Measurements from ENCODE around the gene GRIN3B. TPM values are rescaled to one million over a fixed set of nuclear protein-coding genes. Genes with fewer than 3 reads are reported as not detected.
A peak's percentile ranks its signal among the peaks of the same experiment; 100 is the strongest.

The GRIN3B gene
- total and polyA plus RNA-seq, 9 of the 15 experiments (the other 6 are each of a cell fraction or from before 2014, with no cell fraction given) = 0.06 to 0.95 (median 0.19) TPM; not detected in 6

GRCh38 chr19:1020868-1021425, 20.7 kb downstream of the GRIN3B start, which contains the start of gene TMEM259 (continued):
- peak; percentile 24 for TF ChIP-seq TCF7 (IDR thresholded peaks at IDR 0.05; ENCODE audit: borderline replicate concordance)
- TF ChIP-seq ATF6 (CRISPR knock-in tag; IDR thresholded peaks at IDR 0.05) = 0 out of 2 replicates have a peak, but pooled peaks have one; percentile 17
- peak; percentile 95; the same call in 1 of the 2 replicates for TF ChIP-seq ZNF76 (CRISPR knock-in tag; IDR thresholded peaks at IDR 0.05; ENCODE audit: borderline replicate concordance)
- peak; percentile 60 for TF ChIP-seq MYC (IDR thresholded peaks at IDR 0.05; ENCODE audit: low read depth, low read length)
- TF ChIP-seq MYC (CRISPR knock-in tag; IDR thresholded peaks at IDR 0.05; ENCODE audit: borderline replicate concordance, low read depth) = no peak
- peak; percentile 42 for TF ChIP-seq FUS (optimal IDR thresholded peaks at IDR 0.05; ENCODE audit: low read depth, low read length)
- peak; percentile 88 for TF ChIP-seq SP2 (IDR thresholded peaks at IDR 0.05; ENCODE audit: extremely low read depth, low read depth, low read length, poor library complexity, severe bottlenecking)
- TF ChIP-seq SNIP1 (IDR thresholded peaks at IDR 0.05; ENCODE audit: low read depth) = peak; percentile 53
- no peak for TF ChIP-seq LEF1 (IDR thresholded peaks at IDR 0.05)
- TF ChIP-seq IFI16 (CRISPR knock-in tag; IDR thresholded peaks at IDR 0.05) = no peak
- TF ChIP-seq HMGN3 (IDR thresholded peaks at IDR 0.05; ENCODE audit: borderline replicate concordance, extremely low read depth, insufficient read length, low read depth, low read length) = peak; percentile 96
- no peak for TF ChIP-seq PKNOX1 (IDR thresholded peaks at IDR 0.05)
- no peak for TF ChIP-seq HDAC2 (IDR thresholded peaks at IDR 0.05)
- TF ChIP-seq NONO (IDR thresholded peaks at IDR 0.05; ENCODE audit: low read depth in 2 of 2, low read length in 1 of 2) = peak in 1 of 2 experiments; percentile 75; a peak in 2 of 4 replicates
- peak; percentile 34; the same call in 1 of the 2 replicates for TF ChIP-seq ELF1 (tag; IDR thresholded peaks at IDR 0.05)
- TF ChIP-seq ELK1 (CRISPR knock-in tag; IDR thresholded peaks at IDR 0.05) = no peak
- TF ChIP-seq HSF4 (CRISPR knock-in tag; IDR thresholded peaks at IDR 0.05; ENCODE audit: borderline replicate concordance) = peak; percentile 35; the same call in 1 of the 2 replicates
- no peak for TF ChIP-seq ZBTB5 (IDR thresholded peaks at IDR 0.05)
- no peak for TF ChIP-seq GTF2A2 (tag; IDR thresholded peaks at IDR 0.05)
- 0 out of 2 replicates have a peak, but pooled peaks have one; percentile 10 for TF ChIP-seq KAT7 (CRISPR knock-in tag; IDR thresholded peaks at IDR 0.05; ENCODE audit: borderline replicate concordance)
- no peak for TF ChIP-seq KLF6 (CRISPR knock-in tag; IDR thresholded peaks at IDR 0.05; ENCODE audit: borderline replicate concordance)
- peak; percentile 33; the same call in 1 of the 2 replicates for TF ChIP-seq SMAD4 (CRISPR knock-in tag; conservative IDR thresholded peaks at IDR 0.05)
- no peak for TF ChIP-seq ZNF133 (CRISPR knock-in tag; IDR thresholded peaks at IDR 0.05)

Data from K562 (cell line).